Transverse colon (tissue), 4 donors: ENCODE data around the gene ATP6V1F. TPM values are rescaled to one million over a fixed set of nuclear protein-coding genes. Genes with fewer than 3 reads are reported as not detected.

Experiments
- DNase-seq: peaks from one replicate; pipeline ENCODE4 v3.0.0-alpha.2; 2019
- H3K27ac ChIP-seq, 4 donors: fragments of 200-600 bp; sonication (generic); 2 replicates each; pipeline ENCODE4 v1.5.1; 2016 to 2018; ENCODE audit warnings: inconsistent platforms in 4 of 4
- H3K27me3 ChIP-seq: fragments of 200-600 bp; sonication (generic); 2 replicates; pipeline ENCODE4 v1.5.1; 2017; ENCODE audit warnings: inconsistent platforms
- H3K36me3 ChIP-seq, 4 donors: fragments of 200-600 bp; sonication (generic); 2 replicates each; pipeline ENCODE4 v1.5.1; 2017 to 2019; ENCODE audit warnings: inconsistent platforms in 4 of 4
- H3K4me1 ChIP-seq, 4 donors: fragments of 200-600 bp; sonication (generic); 2 replicates each; pipeline ENCODE4 v1.5.1; 2017 to 2020; ENCODE audit warnings: inconsistent platforms in 4 of 4
- H3K4me3 ChIP-seq, 4 donors: fragments of 200-600 bp; sonication (generic); 1 replicate in 1 of 4; 2 replicates in 3 of 4; pipeline versions ENCODE4 v1.5.1 to v1.6.1; 2017 to 2019; ENCODE audit warnings: inconsistent platforms in 4 of 4
- H3K9me3 ChIP-seq, 2 donors: fragments of 200-600 bp; sonication (generic); 2 replicates each; pipeline ENCODE4 v1.5.1; 2017 to 2019; ENCODE audit warnings: inconsistent platforms in 2 of 2
- CTCF ChIP-seq, 5 experiments: fragments of 200-600 bp in 3 of 5; fragments of 450-650 bp in 2 of 5; sonication (generic) in 3 of 5; IDR thresholded peaks; 1 replicate in 2 of 5; 2 replicates in 3 of 5; pipeline ENCODE4 v1.5.1; 2016 to 2017; ENCODE audit warnings: antibody characterized with exemption in 5 of 5, inconsistent platforms in 3 of 5, mild to moderate bottlenecking in 2 of 5, moderate library complexity in 1 of 5
- EP300 ChIP-seq: sonication (generic); formaldehyde crosslinking; IDR thresholded peaks from one replicate; pipeline ENCODE4 v1.6.1; 2017; ENCODE audit warnings: antibody characterized with exemption, low read depth
- POLR2A ChIP-seq: fragments of 450-650 bp; IDR thresholded peaks from one replicate; pipeline ENCODE4 v1.6.1; 2016; ENCODE audit warnings: antibody characterized with exemption, mild to moderate bottlenecking, moderate library complexity
- POLR2AphosphoS5 ChIP-seq, 3 donors: sonication (generic); formaldehyde crosslinking; IDR thresholded peaks; one replicate each; pipeline ENCODE4 v1.6.1; 2016; ENCODE audit warnings: antibody characterized with exemption in 3 of 3
- WGBS, 2 donors: methylation state at CpG; one replicate each; pipeline ENCODE4 v1.1.5; 2018; ENCODE audit warnings: low coverage in 1 of 2; 5-methylcytosine and 5-hydroxymethylcytosine counted together
- in situ Hi-C, 4 donors: fragments of 200-750 bp; cut with MboI; loops; one replicate each; pipeline versions ENCODE4 v1.15.0 to v1.15.1; 2017; ENCODE audit warnings: low sequenced_read_pairs in 3 of 4, low pct_ligation_motif_present in 1 of 4, low pct_unique_long_range_greater_than_20kb in 1 of 4
- intact Hi-C: fragments of 100-400 bp; cut with DNase I; formaldehyde crosslinking; loops from one replicate; pipeline ENCODE4 v1.15.1; 2023; ENCODE audit warnings: low total_unique reads
- total RNA-seq, 4 donors: library from RNA; depleted of rRNA; stranded (reverse); fragments of >200 nt; gene quantifications; one replicate each; pipeline ENCODE4 v1.1.0, GENCODE V29; 2016

The ATP6V1F gene
- total RNA-seq, 4 donors from 2014 or later, result 25.5 to 128 (median 63.2) TPM

GRCh38 chr7:128879939-128880746, 17.5 kb downstream of the ATP6V1F start:
- H3K36me3 ChIP-seq, result no peaks in the 10 kb centered on the region
- intact Hi-C loops, result loop anchor here (10.0 kb wide), 2 partner anchors 275 to 405 kb away; partner anchors contain the start of gene METTL2B
- H3K9me3 ChIP-seq, result no peaks in the 10 kb centered on the region
- no peak overlapping the region for H3K4me3 ChIP-seq
- H3K27me3 ChIP-seq, result no peaks in the 10 kb centered on the region
- peak; percentile 71 for DNase-seq
- no peak overlapping the region for H3K27ac ChIP-seq
- 51% methylated on average over 31 of the region's 31 CpGs; no CpG with 5 or more reads in 1 of the 2 donors for WGBS, 2 donors
- peaks cover 0 to 8% (median 3%) of the 10 kb centered on the region in 4 donors for H3K4me1 ChIP-seq
- TF ChIP-seq POLR2AphosphoS5 (IDR thresholded peaks at IDR 0.05) (no peak), CTCF (IDR thresholded peaks at IDR 0.05) (peak; percentile 70 to 82 (median 73)), EP300 (no peak), POLR2A (no peak)
- in situ Hi-C loops, result loop anchor here in 1 of 4 donors (25.0 kb wide), 1 partner anchor 268 kb away; no protein-coding TSS in a partner anchor

GRCh38 chr7:128880791-128881457, 18.3 kb downstream of the ATP6V1F start:
- no peaks in the 10 kb centered on the region for H3K9me3 ChIP-seq
- H3K27ac ChIP-seq, result no peak overlapping the region
- DNase-seq, result no peak
- peaks cover 0 to 7% (median 3%) of the 10 kb centered on the region in 4 donors for H3K4me1 ChIP-seq
- intact Hi-C loops, result loop anchor here (10.0 kb wide), 1 partner anchor 406 kb away; the partner anchor contains the start of gene METTL2B
- no peaks in the 10 kb centered on the region for H3K36me3 ChIP-seq
- H3K4me3 ChIP-seq, result no peak overlapping the region
- no peaks in the 10 kb centered on the region for H3K27me3 ChIP-seq
- in situ Hi-C loops, result loop anchor here in 1 of 4 donors (25.0 kb wide), 1 partner anchor 269 kb away; no protein-coding TSS in a partner anchor
- WGBS, 2 donors, result 82% methylated on average over 11 of the region's 11 CpGs; no CpG with 5 or more reads in 1 of the 2 donors
- TF ChIP-seq EP300, result no peak
- TF ChIP-seq POLR2AphosphoS5 (IDR thresholded peaks at IDR 0.05), result no peak
- TF ChIP-seq POLR2A, result no peak
- TF ChIP-seq CTCF (IDR thresholded peaks at IDR 0.05), result no peak

- DNase-seq, result no peak
- Histone ChIP-seq H3K27ac (no peak overlapping the region), H3K4me3 (no peak overlapping the region), H3K9me3 (no peaks in the 10 kb centered on the region), H3K4me1 (peaks cover 0 to 4% (median 1%) of the 10 kb centered on the region in 4 donors), H3K27me3 (no peaks in the 10 kb centered on the region), H3K36me3 (no peaks in the 10 kb centered on the region)
- WGBS, 2 donors, result 80 to 91% methylated on average over 1 to 10 of the region's 10 CpGs
- intact Hi-C loops, result loop anchor here (10.0 kb wide), 1 partner anchor 407 kb away; the partner anchor contains the start of gene METTL2B
- in situ Hi-C loops, result loop anchor here in 1 of 4 donors (25.0 kb wide), 1 partner anchor 269 kb away; no protein-coding TSS in a partner anchor
- no peak for TF ChIP-seq POLR2AphosphoS5 (IDR thresholded peaks at IDR 0.05)
Measured at GRCh38 chr7:128881458-128882125, 18.9 kb downstream of the ATP6V1F start.

GRCh38 chr7:128882134-128882533, 19.5 kb downstream of the ATP6V1F start:
- Histone ChIP-seq H3K36me3 (no peaks in the 10 kb centered on the region), H3K27me3 (no peaks in the 10 kb centered on the region), H3K4me1 (no peaks in the 10 kb centered on the region), H3K9me3 (no peaks in the 10 kb centered on the region), H3K27ac (no peak overlapping the region), H3K4me3 (no peak overlapping the region)
- intact Hi-C loops (loop anchor here (10.0 kb wide), 1 partner anchor 407 kb away; the partner anchor contains the start of gene METTL2B), in situ Hi-C loops (loop anchor here in 1 of 4 donors (25.0 kb wide), 1 partner anchor 270 kb away; no protein-coding TSS in a partner anchor)
- DNase-seq, result no peak
- 90 to 100% methylated on average over 1 to 8 of the region's 8 CpGs for WGBS, 2 donors
- TF ChIP-seq CTCF (IDR thresholded peaks at IDR 0.05) (no peak), POLR2AphosphoS5 (IDR thresholded peaks at IDR 0.05) (no peak), POLR2A (no peak), EP300 (no peak)
